Breast epithelium (tissue), 3 donors: ENCODE data around the gene PLEKHG4.

ENCODE experiments used
- CTCF ChIP-seq, 3 donors: fragments of 450-650 bp; IDR thresholded peaks; one replicate each; pipeline ENCODE4 v1.5.1; 2016 to 2017; ENCODE audit warnings: antibody characterized with exemption in 3 of 3, mild to moderate bottlenecking in 3 of 3, moderate library complexity in 3 of 3
- POLR2A ChIP-seq: fragments of 450-650 bp; IDR thresholded peaks from one replicate; pipeline ENCODE4 v1.6.1; 2016; ENCODE audit warnings: antibody characterized with exemption, mild to moderate bottlenecking, moderate library complexity
- POLR2AphosphoS5 ChIP-seq, 3 donors: sonication (generic); formaldehyde crosslinking; IDR thresholded peaks; one replicate each; pipeline ENCODE4 v1.6.1; 2017; ENCODE audit warnings: antibody characterized with exemption in 3 of 3

GRCh38 chr16:67260426-67261063, 18.8 kb upstream of the PLEKHG4 start:
- peak in 2 of 3 donors; percentile 37 to 50 for TF ChIP-seq CTCF (IDR thresholded peaks at IDR 0.05)
- TF ChIP-seq POLR2A = no peak
- TF ChIP-seq POLR2AphosphoS5 (IDR thresholded peaks at IDR 0.05) = peak in 1 of 3 donors; percentile 38
